Heart left ventricle (tissue), 13 donors: ENCODE results near the gene ARID5A.

Experiments used
- POLR2A ChIP-seq, 2 donors: fragments of 450-650 bp; IDR thresholded peaks; one replicate each; pipeline ENCODE4 v1.6.1; 2017; ENCODE audit warnings: antibody characterized with exemption in 2 of 2, mild to moderate bottlenecking in 2 of 2, moderate library complexity in 2 of 2
- TF ChIP-seq, protein P1 (sequence below), 12 donors: fragments of 200-600 bp; sonication (generic) in 4 of 12; IDR thresholded peaks; one replicate each; pipeline versions ENCODE4 v1.5.0 to v1.8.0; 2018 to 2022; ENCODE audit warnings: antibody characterized with exemption in 12 of 12, mild to moderate bottlenecking in 5 of 12
- donor health status: ischemic (EF 13 %, LVEDD 7.1; RV severe dilation, severe dysfunction).
- donor health status: DM: no; HTN: yes; CAD: no.
- donor health status: DM: no; HTN: no; CAD: no.
- donor health status: ischemic (EF 25% LVEDD 6.9; RV normal size, moderate dysfunction).
- donor health status: ischemic (EF 25% LVEDD 5.7; RV mildly dilated, moderate dysfunction).
- donor health status: ischemic (EF 35%, LVEDD 5.7; RV mildly dilated, moderate dysfunction).
- donor health status: nonischemic (EF 11% LVEDD 7.7; RV severe dilation, severe dysfunction).
- donor health status: DM: yes; HTN: yes; CAD: no.
- donor health status: PGD.
- donor health status: ischemic (EF 29% LVEDD 5.4; RV normal size, mild dysfunction).
- donor health status: nonischemic (EF 23%, LVEDD 6.1; RV moderate dilation, normal function).

DNA sequence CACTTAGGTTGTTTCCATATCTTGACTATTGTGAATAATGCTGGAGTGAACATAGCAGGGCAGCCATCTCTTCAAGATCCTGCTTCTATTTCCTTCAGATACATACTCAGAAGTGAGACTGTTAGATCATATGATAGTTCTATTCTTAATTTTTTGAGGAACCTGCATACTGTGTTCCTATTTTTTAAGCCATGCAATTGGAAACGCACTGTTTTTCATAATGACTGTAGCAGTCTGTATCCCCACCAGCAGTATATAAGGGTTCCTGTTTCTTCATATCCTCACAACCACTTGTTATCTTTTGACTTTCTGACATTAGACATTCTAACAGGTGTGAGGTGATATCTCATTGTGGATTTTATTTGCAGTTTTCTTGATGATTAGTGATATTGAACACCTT lies 46.9 kb upstream of the ARID5A start:
- TF ChIP-seq, protein P1, sequence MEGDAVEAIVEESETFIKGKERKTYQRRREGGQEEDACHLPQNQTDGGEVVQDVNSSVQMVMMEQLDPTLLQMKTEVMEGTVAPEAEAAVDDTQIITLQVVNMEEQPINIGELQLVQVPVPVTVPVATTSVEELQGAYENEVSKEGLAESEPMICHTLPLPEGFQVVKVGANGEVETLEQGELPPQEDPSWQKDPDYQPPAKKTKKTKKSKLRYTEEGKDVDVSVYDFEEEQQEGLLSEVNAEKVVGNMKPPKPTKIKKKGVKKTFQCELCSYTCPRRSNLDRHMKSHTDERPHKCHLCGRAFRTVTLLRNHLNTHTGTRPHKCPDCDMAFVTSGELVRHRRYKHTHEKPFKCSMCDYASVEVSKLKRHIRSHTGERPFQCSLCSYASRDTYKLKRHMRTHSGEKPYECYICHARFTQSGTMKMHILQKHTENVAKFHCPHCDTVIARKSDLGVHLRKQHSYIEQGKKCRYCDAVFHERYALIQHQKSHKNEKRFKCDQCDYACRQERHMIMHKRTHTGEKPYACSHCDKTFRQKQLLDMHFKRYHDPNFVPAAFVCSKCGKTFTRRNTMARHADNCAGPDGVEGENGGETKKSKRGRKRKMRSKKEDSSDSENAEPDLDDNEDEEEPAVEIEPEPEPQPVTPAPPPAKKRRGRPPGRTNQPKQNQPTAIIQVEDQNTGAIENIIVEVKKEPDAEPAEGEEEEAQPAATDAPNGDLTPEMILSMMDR (IDR thresholded peaks at IDR 0.05), result no peak
- TF ChIP-seq POLR2A (IDR thresholded peaks at IDR 0.05), result no peak
